RWPE1 (cell line): ENCODE measurements around the gene C15orf39.

Experiments used
- CTCF ChIA-PET: fragments of 350-600 bp; sonication (Branson Sonifier 250); formaldehyde crosslinking; extraction: SDS; loops from one replicate; lab custom pipeline; 2021; lab: Yijun Ruan, JAX
- POLR2A ChIA-PET: fragments of 400-600 bp; formaldehyde crosslinking; extraction: SDS; loops from one replicate; lab custom pipeline; 2020; ENCODE audit warnings: antibody characterized with exemption; ENCODE audit not compliant: low non-redundant PET; lab: Yijun Ruan, JAX
- DNase-seq: peaks from one replicate; pipeline ENCODE4 v3.0.0; 2012; ENCODE audit warnings: low spot score
- H3K27ac ChIP-seq: fragments of 450-650 bp; 2 replicates; pipeline ENCODE4 v1.5.1; 2017
- CTCF ChIP-seq: fragments of 450-650 bp; conservative IDR thresholded peaks from 2 replicates; pipeline ENCODE4 v1.5.1; 2017; ENCODE audit warnings: low read depth, mild to moderate bottlenecking

The C15orf39 gene

GRCh38 chr15:75193976-75194375 is 7.7 kb upstream of the C15orf39 start:
- H3K27ac ChIP-seq: no peak overlapping the region
- CTCF ChIA-PET: interaction anchor here (1.9 kb wide), 1 partner anchor 12 kb away, joined by 5 read pairs; no protein-coding TSS in a partner anchor
- POLR2A ChIA-PET: no interaction called here
- DNase-seq: no peak
- no peak for TF ChIP-seq CTCF

GRCh38 chr15:75194397-75194796 is 7.3 kb upstream of the C15orf39 start:
- CTCF ChIA-PET: no interaction called here
- no peak for DNase-seq
- POLR2A ChIA-PET: no interaction called here
- TF ChIP-seq CTCF: no peak
- H3K27ac ChIP-seq: no peak overlapping the region

GRCh38 chr15:75195122-75195765 is 6.4 kb upstream of the C15orf39 start:
- ChIA-PET CTCF (no interaction called here), POLR2A (no interaction called here)
- H3K27ac ChIP-seq: no peak overlapping the region
- no peak for TF ChIP-seq CTCF
- DNase-seq: no peak

GRCh38 chr15:75195766-75196241 is 5.9 kb upstream of the C15orf39 start:
- no peak for DNase-seq
- CTCF ChIA-PET: interaction anchor here (0.5 to 1.1 kb wide), 2 partner anchors 130 to 259 kb away, joined by 3 to 4 read pairs; no protein-coding TSS in a partner anchor
- no peak for TF ChIP-seq CTCF
- POLR2A ChIA-PET: no interaction called here
- no peak overlapping the region for H3K27ac ChIP-seq

GRCh38 chr15:75197062-75197630 is 4.5 kb upstream of the C15orf39 start:
- TF ChIP-seq CTCF: no peak
- CTCF ChIA-PET: interaction anchor here (0.7 to 1.1 kb wide), 2 partner anchors 131 to 429 kb away, joined by 3 to 4 read pairs; no protein-coding TSS in a partner anchor
- no peak overlapping the region for H3K27ac ChIP-seq
- no peak for DNase-seq
- POLR2A ChIA-PET: no interaction called here

- no peak for TF ChIP-seq CTCF
- CTCF ChIA-PET: interaction anchor here (0.8 kb wide), 1 partner anchor 169 kb away, joined by 3 read pairs; no protein-coding TSS in a partner anchor
- peak; percentile 44 for DNase-seq
- POLR2A ChIA-PET: no interaction called here
- no peak overlapping the region for H3K27ac ChIP-seq
Observed at GRCh38 chr15:75198560-75199356, 2.9 kb upstream of the C15orf39 start.
